DOHH2 (cell line): Measurements from ENCODE around the gene LSM14A.

ENCODE experiments used
- EZH2phosphoT487 ChIP-seq: fragments of 200-600 bp; sonication (generic); IDR thresholded peaks from 2 replicates; pipeline ENCODE4 v1.6.1; 2017; ENCODE audit warnings: borderline replicate concordance, mild to moderate bottlenecking, antibody characterized with exemption, low read length, moderate library complexity, mixed read lengths
- TF ChIP-seq, protein P1 (sequence below): fragments of 200-600 bp; sonication (generic); IDR thresholded peaks from one replicate; pipeline ENCODE4 v1.5.1; 2014; ENCODE audit warnings: antibody characterized with exemption, mild to moderate bottlenecking, low read depth, low read length; ENCODE audit not compliant: poor library complexity, severe bottlenecking

- TF ChIP-seq, protein P1, sequence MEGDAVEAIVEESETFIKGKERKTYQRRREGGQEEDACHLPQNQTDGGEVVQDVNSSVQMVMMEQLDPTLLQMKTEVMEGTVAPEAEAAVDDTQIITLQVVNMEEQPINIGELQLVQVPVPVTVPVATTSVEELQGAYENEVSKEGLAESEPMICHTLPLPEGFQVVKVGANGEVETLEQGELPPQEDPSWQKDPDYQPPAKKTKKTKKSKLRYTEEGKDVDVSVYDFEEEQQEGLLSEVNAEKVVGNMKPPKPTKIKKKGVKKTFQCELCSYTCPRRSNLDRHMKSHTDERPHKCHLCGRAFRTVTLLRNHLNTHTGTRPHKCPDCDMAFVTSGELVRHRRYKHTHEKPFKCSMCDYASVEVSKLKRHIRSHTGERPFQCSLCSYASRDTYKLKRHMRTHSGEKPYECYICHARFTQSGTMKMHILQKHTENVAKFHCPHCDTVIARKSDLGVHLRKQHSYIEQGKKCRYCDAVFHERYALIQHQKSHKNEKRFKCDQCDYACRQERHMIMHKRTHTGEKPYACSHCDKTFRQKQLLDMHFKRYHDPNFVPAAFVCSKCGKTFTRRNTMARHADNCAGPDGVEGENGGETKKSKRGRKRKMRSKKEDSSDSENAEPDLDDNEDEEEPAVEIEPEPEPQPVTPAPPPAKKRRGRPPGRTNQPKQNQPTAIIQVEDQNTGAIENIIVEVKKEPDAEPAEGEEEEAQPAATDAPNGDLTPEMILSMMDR = no peak
- no peak for TF ChIP-seq EZH2phosphoT487
These were observed 7.0 kb upstream of the LSM14A start for GRCh38 chr19:34165295-34165738.
